Umbilical cord (tissue), 2 donors: ENCODE measurements around the gene CCDC80. TPM values are rescaled to one million over a fixed set of nuclear protein-coding genes. Genes with fewer than 3 reads are reported as not detected.

Experiments
- DNase-seq: peaks from one replicate; pipeline ENCODE4 v3.0.0-alpha.2; 2015; ENCODE audit warnings: low spot score
- total RNA-seq: library from RNA; depleted of rRNA; stranded (reverse); fragments of >200 nt; gene quantifications from one replicate; pipeline ENCODE4 v1.2.3, GENCODE V29; 2014; ENCODE audit warnings: low replicate concordance; ENCODE audit not compliant: insufficient read depth

The CCDC80 gene
- total RNA-seq, 1 donor from 2014 or later, result 102 TPM

GRCh38 chr3:112633191-112633590, 7.8 kb downstream of the CCDC80 start:
- no peak for DNase-seq

- no peak for DNase-seq
These were observed 8.3 kb downstream of the CCDC80 start for GRCh38 chr3:112632596-112632995.

GRCh38 chr3:112631257-112631656, 9.7 kb downstream of the CCDC80 start:
- DNase-seq, result no peak

GRCh38 chr3:112629425-112629824, 11.5 kb downstream of the CCDC80 start:
- DNase-seq, result peak; percentile 96

- no peak for DNase-seq
These were observed 12.9 kb downstream of the CCDC80 start for GRCh38 chr3:112627919-112628466.

GRCh38 chr3:112627419-112627818, 13.5 kb downstream of the CCDC80 start:
- no peak for DNase-seq

- DNase-seq, result no peak
These were observed 17.2 kb downstream of the CCDC80 start for GRCh38 chr3:112623717-112624116.

- no peak for DNase-seq
These were observed 17.7 kb downstream of the CCDC80 start for GRCh38 chr3:112623213-112623612.

GRCh38 chr3:112619295-112619694, 21.6 kb downstream of the CCDC80 start:
- no peak for DNase-seq

- no peak for DNase-seq
These were observed 23.7 kb downstream of the CCDC80 start for GRCh38 chr3:112617285-112617684.

- DNase-seq, result no peak
These were observed 24.8 kb downstream of the CCDC80 start for GRCh38 chr3:112615989-112616731.

GRCh38 chr3:112611752-112612515, 29.0 kb downstream of the CCDC80 start:
- no peak for DNase-seq

GRCh38 chr3:112610121-112610520, 30.8 kb downstream of the CCDC80 start:
- DNase-seq, result no peak

GRCh38 chr3:112607863-112608262, 33.1 kb downstream of the CCDC80 start:
- DNase-seq, result no peak

GRCh38 chr3:112606098-112606497, 34.8 kb downstream of the CCDC80 start:
- no peak for DNase-seq

- peak; percentile 32 for DNase-seq
These were observed 35.7 kb downstream of the CCDC80 start for GRCh38 chr3:112605285-112605684.

GRCh38 chr3:112604536-112604935, 36.4 kb downstream of the CCDC80 start:
- DNase-seq, result peak; percentile 55

GRCh38 chr3:112602217-112602838, 38.6 kb downstream of the CCDC80 start:
- DNase-seq, result peak; percentile 18

GRCh38 chr3:112598731-112599130, 42.2 kb downstream of the CCDC80 start:
- no peak for DNase-seq

- no peak for DNase-seq
These were observed 43.0 kb downstream of the CCDC80 start for GRCh38 chr3:112597945-112598344.

GRCh38 chr3:112594856-112595255, 46.1 kb downstream of the CCDC80 start:
- DNase-seq, result no peak

GRCh38 chr3:112593258-112593657, 47.7 kb downstream of the CCDC80 start:
- DNase-seq, result no peak
